NCI-H187 treated with DMSO at 0.1 percent for 48 hours (cell line): ENCODE measurements around the gene SF3B5.
"Not testable (repeated sequence)": the region's sequence is repeated elsewhere in the genome, so short reads cannot be mapped to it uniquely, and the experiment has no call there.

Source experiments
- DNase-seq: peaks from one replicate; lab custom pipeline; 2025; lab: John Stamatoyannopoulos, UW

The SF3B5 gene

GRCh38 chr6:144063744-144064401 lies 31.5 kb downstream of the SF3B5 start:
- peak; percentile 5 for DNase-seq

GRCh38 chr6:144063246-144063743 lies 32.1 kb downstream of the SF3B5 start:
- no peak for DNase-seq

- no peak for DNase-seq
These were observed 32.6 kb downstream of the SF3B5 start for GRCh38 chr6:144062786-144063185.

GRCh38 chr6:144059139-144059538 lies 36.2 kb downstream of the SF3B5 start:
- DNase-seq: no peak

- DNase-seq: no peak
These were observed 40.0 kb downstream of the SF3B5 start for GRCh38 chr6:144055121-144055931.

GRCh38 chr6:144053601-144054000 lies 41.8 kb downstream of the SF3B5 start:
- no peak for DNase-seq

- DNase-seq: no peak
These were observed 42.9 kb downstream of the SF3B5 start for GRCh38 chr6:144052488-144052887.

- DNase-seq: no peak
These were observed 46.0 kb downstream of the SF3B5 start for GRCh38 chr6:144049386-144049785.

GRCh38 chr6:144047688-144048087 lies 47.7 kb downstream of the SF3B5 start:
- no peak for DNase-seq

GRCh38 chr6:144046672-144047071 lies 48.7 kb downstream of the SF3B5 start:
- not testable (repeated sequence) for DNase-seq

GRCh38 chr6:144044989-144045388 lies 50.4 kb downstream of the SF3B5 start:
- not testable (repeated sequence) for DNase-seq
